A204.1 (cell line): ENCODE data around the gene ERVW-1.
"Not testable (repeated sequence)": the region's sequence is repeated elsewhere in the genome, so short reads cannot be mapped to it uniquely, and the experiment has no call there.

ENCODE experiments used
- FAIRE-seq: peaks from 2 replicates; lab custom pipeline; 2012; peaks lifted over from hg19 to GRCh38; lab: Jason Lieb, UNC

The ERVW-1 gene

GRCh38 chr7:92477681-92478080, at the start of gene ERVW-1:
TSS of gene ERVW-1 (minus strand) at chr7:92477946. CDS start at chr7:92470381, 7,565 bp downstream.
- not testable (repeated sequence) for FAIRE-seq

- FAIRE-seq, result no peak
Observed at GRCh38 chr7:92523110-92523509, 45.4 kb upstream of the ERVW-1 start.

GRCh38 chr7:92520024-92520423, 42.3 kb upstream of the ERVW-1 start:
- no peak for FAIRE-seq

- no peak for FAIRE-seq
Observed at GRCh38 chr7:92517631-92518030, 39.9 kb upstream of the ERVW-1 start.

- FAIRE-seq, result peak; percentile 87
Observed at GRCh38 chr7:92513167-92513902, 35.6 kb upstream of the ERVW-1 start.

- no peak for FAIRE-seq
Observed at GRCh38 chr7:92508946-92509345, 31.2 kb upstream of the ERVW-1 start.

GRCh38 chr7:92506363-92506762, 28.6 kb upstream of the ERVW-1 start:
- no peak for FAIRE-seq

GRCh38 chr7:92504563-92504962, 26.8 kb upstream of the ERVW-1 start:
- no peak for FAIRE-seq

GRCh38 chr7:92503767-92504166, 26.0 kb upstream of the ERVW-1 start:
- FAIRE-seq, result no peak

GRCh38 chr7:92498557-92498956, 20.8 kb upstream of the ERVW-1 start:
- FAIRE-seq, result no peak

GRCh38 chr7:92496876-92497275, 19.1 kb upstream of the ERVW-1 start:
- no peak for FAIRE-seq

- FAIRE-seq, result no peak
Observed at GRCh38 chr7:92489634-92490033, 11.9 kb upstream of the ERVW-1 start.

- FAIRE-seq, result no peak
Observed at GRCh38 chr7:92487804-92488203, 10.1 kb upstream of the ERVW-1 start.

GRCh38 chr7:92485974-92486373, 8.2 kb upstream of the ERVW-1 start:
- FAIRE-seq, result no peak

GRCh38 chr7:92485267-92485892, 7.6 kb upstream of the ERVW-1 start:
- FAIRE-seq, result no peak

- not testable (repeated sequence) for FAIRE-seq
Observed at GRCh38 chr7:92484226-92484625, 6.5 kb upstream of the ERVW-1 start.

GRCh38 chr7:92483624-92484023, 5.9 kb upstream of the ERVW-1 start:
- not testable (repeated sequence) for FAIRE-seq

GRCh38 chr7:92479146-92479545, 1.4 kb upstream of the ERVW-1 start:
- FAIRE-seq, result not testable (repeated sequence)

GRCh38 chr7:92478711-92479110, 965 bp upstream of the ERVW-1 start:
- FAIRE-seq, result no peak

- FAIRE-seq, result no peak
Observed at GRCh38 chr7:92478095-92478494, 349 bp upstream of the ERVW-1 start.

GRCh38 chr7:92475851-92476590, 1.7 kb downstream of the ERVW-1 start:
- not testable (repeated sequence) for FAIRE-seq

- not testable (repeated sequence) for FAIRE-seq
Observed at GRCh38 chr7:92475261-92475770, 2.4 kb downstream of the ERVW-1 start.

GRCh38 chr7:92473989-92474388, 3.8 kb downstream of the ERVW-1 start:
- FAIRE-seq, result not testable (repeated sequence)
